GM19025 (cell line): Measurements from ENCODE around the gene CLDN20.
"Not testable (repeated sequence)": the region's sequence is repeated elsewhere in the genome, so short reads cannot be mapped to it uniquely, and the experiment has no call there.

Source experiments
- ATAC-seq: cut with Tn5 transposase; IDR thresholded peaks from one replicate; pipeline ENCODE4 v1.9.1; 2021; ENCODE audit warnings: mild to moderate bottlenecking, low read depth, moderate library complexity; ENCODE audit not compliant: unreplicated experiment

CLDN20 gene, protein sequence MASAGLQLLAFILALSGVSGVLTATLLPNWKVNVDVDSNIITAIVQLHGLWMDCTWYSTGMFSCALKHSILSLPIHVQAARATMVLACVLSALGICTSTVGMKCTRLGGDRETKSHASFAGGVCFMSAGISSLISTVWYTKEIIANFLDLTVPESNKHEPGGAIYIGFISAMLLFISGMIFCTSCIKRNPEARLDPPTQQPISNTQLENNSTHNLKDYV

DNA sequence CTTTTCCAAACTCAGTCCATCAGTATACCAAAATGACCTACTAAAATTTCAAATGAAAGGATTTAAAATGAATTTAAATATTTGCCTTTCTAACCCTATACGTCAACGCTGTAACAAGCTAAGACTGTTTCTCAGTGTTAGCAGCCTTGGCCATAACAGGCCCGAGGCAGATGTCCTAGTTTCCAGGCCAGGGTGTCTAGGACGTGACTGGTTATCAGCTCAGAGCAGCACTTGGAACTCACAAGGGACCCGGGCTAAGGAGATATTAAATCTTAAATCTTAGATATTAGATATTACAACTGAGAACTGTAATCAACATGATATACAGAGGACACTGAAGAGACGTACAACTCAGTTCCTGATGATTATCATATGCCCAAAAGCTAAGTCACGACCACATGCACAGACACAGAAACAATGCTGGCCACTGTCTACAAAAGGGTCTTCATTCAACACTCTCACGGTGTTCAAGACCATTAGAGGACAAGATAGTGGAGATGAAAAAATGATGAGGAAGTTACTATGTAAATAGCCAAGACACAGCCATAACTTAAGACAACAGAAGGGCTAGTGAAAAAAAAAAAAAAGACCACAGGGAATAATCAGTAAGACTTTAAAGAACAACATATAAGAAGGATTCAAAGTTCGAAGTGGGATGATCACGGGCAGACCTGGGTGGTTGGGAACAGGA lies at the start of gene CLDN20:
Gene CLDN20, plus strand, starts transcription at position 641 of the 691 bp plus-strand sequence. CDS start 11,707 bp downstream, outside the sequence.
- no peak for ATAC-seq

- no peak for ATAC-seq
These were observed 47.9 kb upstream of the CLDN20 start for GRCh38 chr6:155215906-155216305.

- no peak for ATAC-seq
These were observed 47.3 kb upstream of the CLDN20 start for GRCh38 chr6:155216312-155217046.

GRCh38 chr6:155218711-155219110 lies 45.1 kb upstream of the CLDN20 start:
- ATAC-seq = not testable (repeated sequence)

DNA sequence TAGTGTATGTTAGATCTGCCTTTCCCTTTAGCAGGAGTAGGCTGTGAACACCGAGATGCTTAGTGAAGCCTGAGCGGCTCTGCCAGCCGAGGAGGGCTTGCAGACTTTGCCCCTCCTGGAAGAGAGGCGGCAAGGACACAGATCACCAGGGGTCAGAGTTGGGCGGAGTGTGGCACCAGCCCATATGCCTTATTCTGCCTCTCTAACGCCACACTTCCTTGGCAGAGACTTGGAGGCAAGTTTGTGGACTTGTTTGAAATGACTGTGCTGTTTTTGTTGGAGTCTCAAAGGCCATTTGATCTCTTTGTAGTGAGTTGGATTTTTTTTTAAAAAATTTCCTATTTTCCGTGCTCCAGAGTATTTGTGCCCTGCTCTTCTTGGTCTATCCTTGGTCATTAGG lies 44.5 kb upstream of the CLDN20 start:
- ATAC-seq = no peak

DNA sequence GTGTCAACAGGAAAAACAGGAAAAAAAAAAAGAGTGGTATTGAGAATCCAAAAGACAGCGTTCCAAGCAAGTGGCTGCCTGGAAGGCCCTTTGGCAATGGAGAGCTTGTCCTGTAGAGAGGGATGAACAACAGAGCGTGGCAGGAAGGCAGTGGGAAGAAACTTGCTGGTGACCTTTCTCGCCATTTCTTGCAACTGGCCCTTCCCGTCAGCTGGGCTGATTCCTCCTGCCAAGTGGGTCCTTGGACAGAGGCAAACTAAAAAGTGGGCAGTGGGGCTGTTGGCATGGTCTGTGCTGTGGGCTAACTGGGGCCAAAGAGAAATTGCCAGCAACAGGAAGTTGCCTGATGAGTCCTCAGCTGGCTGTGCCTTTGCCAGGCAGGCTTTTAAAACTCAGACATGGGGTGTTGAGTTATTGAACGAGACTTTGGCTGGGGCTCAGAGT lies 43.9 kb upstream of the CLDN20 start:
- ATAC-seq = no peak

- ATAC-seq = no peak
These were observed 42.7 kb upstream of the CLDN20 start for GRCh38 chr6:155221086-155221485.

DNA sequence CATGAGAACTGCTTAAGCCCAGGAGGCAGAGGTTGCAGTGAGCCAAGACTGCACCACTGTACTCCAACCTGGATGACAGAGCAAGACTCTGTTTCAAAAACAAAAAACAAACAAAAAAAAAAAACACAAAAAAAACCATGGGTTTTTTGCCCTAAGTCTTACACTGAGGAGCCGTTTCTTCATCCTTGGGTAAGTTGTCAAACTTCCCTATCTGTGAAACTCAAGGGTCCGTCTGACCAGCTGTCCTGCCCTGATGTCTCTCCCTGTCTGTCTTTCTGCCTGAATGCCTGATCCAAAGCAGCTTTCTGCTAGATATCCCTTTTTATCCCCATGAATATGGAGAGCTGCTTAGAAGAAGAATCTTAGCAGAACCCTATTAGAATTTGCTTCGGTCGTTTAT lies 41.3 kb upstream of the CLDN20 start:
- ATAC-seq = no peak

GRCh38 chr6:155223646-155224451 lies 40.0 kb upstream of the CLDN20 start:
- peak; percentile 90 for ATAC-seq

GRCh38 chr6:155224618-155225017 lies 39.2 kb upstream of the CLDN20 start:
- no peak for ATAC-seq

DNA sequence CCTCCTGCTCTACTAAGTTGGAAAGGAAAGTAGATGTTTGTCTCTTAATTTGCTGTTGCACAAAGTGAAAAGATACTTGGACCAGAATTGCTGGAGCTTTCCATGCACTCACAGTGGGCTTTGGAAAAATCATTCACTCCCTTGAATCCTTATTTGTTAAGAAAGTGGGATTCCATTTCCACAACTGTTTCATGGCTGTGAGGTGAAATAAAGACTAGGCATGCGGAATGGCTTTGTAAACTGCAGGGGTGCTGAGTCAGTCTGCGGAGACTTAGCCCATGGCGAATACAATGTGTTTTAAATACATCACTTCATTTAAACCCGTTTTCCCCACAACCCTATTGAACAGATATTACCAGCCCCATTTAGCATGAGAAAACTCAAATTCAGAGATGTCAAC lies 36.8 kb upstream of the CLDN20 start:
- no peak for ATAC-seq

GRCh38 chr6:155228546-155229166 lies 35.2 kb upstream of the CLDN20 start:
- no peak for ATAC-seq

DNA sequence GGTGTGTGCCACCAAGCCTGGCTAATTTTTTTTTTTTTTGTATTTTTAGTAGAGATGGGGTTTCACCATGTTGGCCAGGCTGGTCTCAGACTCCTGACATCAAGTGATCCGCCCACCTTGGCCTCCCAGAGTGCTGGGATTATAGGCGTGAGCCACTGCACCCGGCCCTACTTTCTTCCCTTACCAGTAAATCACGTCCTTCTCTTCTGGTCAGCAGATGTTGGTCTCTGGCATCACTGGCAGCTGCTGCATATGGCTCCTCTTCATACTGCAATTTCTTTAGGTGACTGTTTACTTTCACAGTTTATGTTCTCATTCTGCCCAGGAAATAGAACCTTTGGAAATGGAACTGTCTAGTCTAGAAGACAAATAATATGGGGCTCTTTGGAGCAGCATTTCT lies 32.8 kb upstream of the CLDN20 start:
- not testable (repeated sequence) for ATAC-seq

DNA sequence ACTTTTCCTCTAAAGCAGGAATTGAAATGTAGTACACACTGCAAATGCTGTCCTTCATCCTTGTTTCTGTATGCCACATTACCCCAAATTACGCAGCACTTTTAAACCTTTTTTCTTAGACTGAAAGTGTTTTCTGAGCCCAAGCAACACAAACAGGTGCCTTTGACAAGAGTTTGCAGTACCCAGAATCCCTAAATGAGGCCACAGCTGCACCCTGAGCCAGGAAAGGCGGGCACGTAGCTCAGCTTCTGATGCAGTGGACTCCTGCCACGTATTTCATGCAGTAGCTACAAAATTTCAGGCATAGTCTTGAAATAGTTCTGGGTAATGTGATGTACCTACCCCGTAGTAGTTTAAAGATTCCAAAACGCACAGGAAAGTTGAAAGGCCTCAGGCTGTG lies 31.0 kb upstream of the CLDN20 start:
- no peak for ATAC-seq

DNA sequence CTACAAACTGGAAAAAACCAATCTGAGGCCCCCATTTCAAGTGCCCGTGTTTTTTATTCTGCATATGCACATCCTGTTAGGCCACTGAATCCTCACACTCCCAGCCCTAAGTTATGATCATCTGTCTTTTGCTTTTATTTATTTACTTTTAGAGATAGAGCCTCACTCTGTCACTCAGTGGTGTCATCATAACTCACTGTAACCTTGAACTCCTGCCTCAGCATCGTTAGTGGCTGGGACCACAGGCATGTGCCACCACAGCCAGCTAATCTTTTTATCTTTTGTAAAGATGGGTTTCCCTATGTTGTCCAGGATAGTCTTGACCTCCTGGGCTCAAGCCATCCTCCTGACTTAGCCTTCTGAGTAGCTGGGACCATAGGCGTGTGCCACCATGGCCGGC lies 29.6 kb upstream of the CLDN20 start:
- ATAC-seq = no peak

DNA sequence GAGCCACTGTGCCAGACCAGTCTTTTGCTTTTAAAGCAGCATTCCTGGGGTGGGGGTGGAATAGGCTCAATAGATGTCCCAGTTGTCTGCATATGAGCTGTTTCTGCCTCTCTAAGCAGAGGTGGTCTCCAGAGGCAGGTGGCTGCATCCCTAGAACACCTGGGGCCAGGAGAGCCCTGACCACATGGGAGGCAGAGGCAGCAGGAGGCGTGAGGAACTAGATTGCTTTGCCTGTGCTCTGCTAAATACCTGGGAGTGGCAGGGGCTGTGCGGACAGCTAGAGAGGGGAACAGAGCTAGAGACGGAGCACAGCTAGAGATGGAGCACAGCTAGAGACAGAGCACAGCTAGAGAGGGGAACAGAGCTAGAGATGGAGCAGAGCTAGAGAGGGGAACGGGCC lies 29.1 kb upstream of the CLDN20 start:
- no peak for ATAC-seq

DNA sequence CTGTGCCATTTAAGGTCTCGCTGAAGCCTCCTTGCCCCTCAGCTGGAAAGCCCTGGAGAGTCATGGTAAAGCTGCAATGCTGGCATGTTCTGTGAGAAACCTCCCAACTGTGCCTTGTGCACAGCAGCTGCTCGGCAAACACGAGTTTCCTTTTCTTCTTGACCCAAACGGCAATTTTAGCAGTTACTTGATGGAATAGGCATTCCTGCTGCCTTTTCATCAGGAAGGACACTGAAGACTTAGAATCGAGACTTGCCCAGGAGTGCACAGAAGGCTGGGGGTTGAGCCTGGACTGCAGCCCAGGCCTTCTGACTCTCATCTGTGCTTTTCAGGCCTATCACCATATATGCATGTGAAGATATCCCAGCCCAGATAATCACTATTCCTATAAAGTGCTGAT lies 28.7 kb upstream of the CLDN20 start:
- ATAC-seq = no peak

DNA sequence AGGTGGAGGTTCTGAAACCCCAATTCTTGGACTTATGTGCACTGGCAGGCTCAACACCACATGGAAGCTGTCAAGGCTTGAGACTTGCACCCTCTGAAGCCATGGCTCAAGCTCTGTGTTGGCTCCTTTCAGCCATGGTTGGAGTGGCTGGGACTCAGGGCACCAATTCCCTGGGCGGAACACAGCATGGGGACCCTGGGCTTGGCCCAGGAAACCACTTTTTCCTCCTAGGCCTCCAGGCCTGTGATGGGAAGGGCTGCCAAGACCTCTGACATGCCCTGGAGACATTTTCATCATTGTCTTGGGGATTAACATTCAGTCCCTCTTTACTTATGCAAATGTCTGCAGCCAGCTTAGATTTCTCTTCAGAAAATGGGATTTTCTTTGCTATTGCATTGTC lies 26.2 kb upstream of the CLDN20 start:
- ATAC-seq = no peak

DNA sequence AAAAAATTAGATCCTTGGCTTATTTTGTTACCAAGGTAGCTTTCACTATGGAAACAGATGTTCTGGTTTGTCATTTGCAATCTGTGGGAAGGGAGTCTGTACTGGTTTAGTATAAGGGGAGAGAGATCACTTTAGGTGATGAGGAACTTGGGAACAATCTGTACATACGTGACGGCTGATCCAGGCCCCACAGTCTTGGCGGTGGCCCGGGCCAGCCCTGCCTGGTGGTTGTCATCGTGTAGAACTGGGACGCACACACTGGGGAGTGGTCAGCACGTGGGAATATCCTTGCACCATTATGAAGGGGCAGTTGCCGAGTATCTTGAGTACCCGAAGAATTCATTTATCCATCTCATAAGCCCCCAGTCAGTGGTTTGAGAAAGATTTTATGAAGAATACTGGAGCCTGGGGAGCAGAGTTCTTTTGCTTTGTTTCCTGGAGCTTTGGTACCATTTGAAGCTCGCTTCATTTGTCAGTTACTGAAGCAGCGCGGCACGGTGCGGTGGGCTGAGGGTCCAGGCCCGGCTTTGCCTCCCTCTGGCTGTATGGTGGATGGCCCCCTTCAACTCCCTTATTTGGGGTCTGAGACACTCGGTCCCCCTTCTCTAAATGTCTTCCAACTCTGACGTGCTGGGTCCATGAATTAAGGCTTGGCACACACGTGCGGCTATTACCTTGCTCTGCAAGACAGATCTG lies 22.8 kb upstream of the CLDN20 start:
- ATAC-seq = no peak

- ATAC-seq = no peak
These were observed 21.8 kb upstream of the CLDN20 start for GRCh38 chr6:155241966-155242365.
